CD14-positive monocyte (primary cell): ENCODE data around the gene CCNO. TPM values are rescaled to one million over a fixed set of nuclear protein-coding genes. Genes with fewer than 3 reads are reported as not detected.

Experiments used
- DNase-seq, 3 donors: peaks; one replicate each; pipeline ENCODE4 v3.0.0-alpha.2; 2011 to 2022
- H2AFZ ChIP-seq: 2 replicates; pipeline ENCODE4 v1.6.0; 2012; ENCODE audit warnings: mild to moderate bottlenecking, low read depth, low read length, inconsistent platforms; ENCODE audit not compliant: insufficient read depth, poor library complexity, severe bottlenecking
- H3K27ac ChIP-seq, 2 donors: 1 replicate in 1 of 2; 2 replicates in 1 of 2; pipeline ENCODE4 v1.5.1; 2012 to 2013; ENCODE audit warnings: low read length in 2 of 2, control low read depth in 1 of 2, inconsistent platforms in 1 of 2, low read depth in 1 of 2, mild to moderate bottlenecking in 1 of 2
- H3K27me3 ChIP-seq, 2 donors: one replicate each; pipeline versions ENCODE4 v1.6.0 to v1.6.1; 2011 to 2013; ENCODE audit warnings: low read length in 2 of 2; ENCODE audit not compliant: control insufficient read depth in 2 of 2, insufficient read depth in 2 of 2
- H3K36me3 ChIP-seq, 2 donors: replicated peaks in 1 of 2; 1 replicate in 1 of 2; 2 replicates in 1 of 2; pipeline versions ENCODE4 v1.5.1 to v1.6.1; 2012 to 2013; ENCODE audit warnings: low read length in 2 of 2, control low read depth in 1 of 2, inconsistent platforms in 1 of 2, mild to moderate bottlenecking in 1 of 2; ENCODE audit not compliant: insufficient read depth in 2 of 2, control insufficient read depth in 1 of 2
- H3K4me1 ChIP-seq, 2 donors: 1 replicate in 1 of 2; 2 replicates in 1 of 2; pipeline versions ENCODE4 v1.5.1 to v1.6.1; 2012 to 2013; ENCODE audit warnings: low read length in 2 of 2, control low read depth in 1 of 2, inconsistent platforms in 1 of 2, mild to moderate bottlenecking in 1 of 2, moderate library complexity in 1 of 2; ENCODE audit not compliant: insufficient read depth in 2 of 2, control insufficient read depth in 1 of 2
- H3K4me2 ChIP-seq: replicated peaks from 2 replicates; pipeline ENCODE3; 2012; ENCODE audit warnings: low read length, moderate library complexity, mild to moderate bottlenecking; ENCODE audit not compliant: poor library complexity, severe bottlenecking; ENCODE audit errors: extremely low read depth
- H3K4me3 ChIP-seq, 3 experiments: fragments of 200-600 bp in 1 of 3; sonication (generic) in 1 of 3; replicated peaks in 1 of 3; 1 replicate in 2 of 3; 2 replicates in 1 of 3; pipeline ENCODE4 v1.5.1; 2011 to 2013; ENCODE audit warnings: low read length in 3 of 3, mild to moderate bottlenecking in 3 of 3, control low read depth in 2 of 3, low read depth in 2 of 3, inconsistent platforms in 1 of 3, moderate library complexity in 1 of 3
- H3K79me2 ChIP-seq: 2 replicates; pipeline ENCODE4 v1.6.0; 2012; ENCODE audit warnings: mild to moderate bottlenecking, control low read depth, inconsistent platforms, low read length, moderate library complexity; ENCODE audit not compliant: insufficient read depth
- H3K9ac ChIP-seq: 2 replicates; pipeline ENCODE4 v1.6.0; 2017; ENCODE audit warnings: low read length, mild to moderate bottlenecking; ENCODE audit not compliant: insufficient read depth, poor library complexity, severe bottlenecking
- H3K9me3 ChIP-seq, 2 donors: replicated peaks in 1 of 2; 1 replicate in 1 of 2; 2 replicates in 1 of 2; pipeline versions ENCODE4 v1.5.1 to v1.6.1; 2012 to 2013; ENCODE audit warnings: low read length in 2 of 2, control low read depth in 1 of 2; ENCODE audit not compliant: control insufficient read depth in 1 of 2, insufficient read depth in 1 of 2
- H4K20me1 ChIP-seq: 2 replicates; pipeline ENCODE4 v1.6.0; 2012; ENCODE audit warnings: mild to moderate bottlenecking, low read length, control low read depth, moderate library complexity; ENCODE audit not compliant: insufficient read depth
- H3K27ac Mint-ChIP-seq, 7 donors: one replicate each; pipeline ENCODE4 v1.8.0; 2020; ENCODE audit warnings: mild to moderate bottlenecking in 7 of 7, mixed read lengths in 7 of 7, moderate library complexity in 6 of 7, inconsistent platforms in 2 of 7
- H3K27me3 Mint-ChIP-seq, 3 donors: one replicate each; pipeline ENCODE4 v1.8.0; 2021 to 2022; ENCODE audit warnings: low read depth in 3 of 3, mild to moderate bottlenecking in 3 of 3, mixed read lengths in 3 of 3, moderate library complexity in 3 of 3, inconsistent platforms in 1 of 3
- H3K36me3 Mint-ChIP-seq, 2 donors: one replicate each; pipeline ENCODE4 v1.8.0; 2020; ENCODE audit warnings: mixed read lengths in 2 of 2, inconsistent platforms in 1 of 2, mild to moderate bottlenecking in 1 of 2
- H3K4me1 Mint-ChIP-seq: one replicate; pipeline ENCODE4 v1.8.0; 2020; ENCODE audit warnings: mild to moderate bottlenecking, mixed read lengths
- H3K4me3 Mint-ChIP-seq, 2 donors: one replicate each; pipeline ENCODE4 v1.8.0; 2020; ENCODE audit warnings: mild to moderate bottlenecking in 2 of 2, mixed read lengths in 2 of 2, moderate library complexity in 1 of 2
- H3K9me3 Mint-ChIP-seq, 7 donors: one replicate each; pipeline ENCODE4 v1.8.0; 2020 to 2022; ENCODE audit warnings: mixed read lengths in 7 of 7, mild to moderate bottlenecking in 6 of 7, moderate library complexity in 6 of 7, inconsistent platforms in 2 of 7
- CTCF ChIP-seq: fragments of 200-600 bp; IDR thresholded peaks from one replicate; pipeline ENCODE4 v1.8.0; 2022; ENCODE audit warnings: antibody characterized with exemption, mild to moderate bottlenecking
- WGBS: methylation state at CpG from one replicate; pipeline ENCODE4 v1.1.5; 2013; ENCODE audit warnings: missing lambda C conversion rate; ENCODE audit not compliant: insufficient coverage; 5-methylcytosine and 5-hydroxymethylcytosine counted together
- intact Hi-C, 2 donors: fragments of 100-400 bp; cut with micrococcal nuclease; formaldehyde crosslinking; loops; one replicate each; pipeline versions ENCODE4 v1.15.0 to v1.15.1; 2023
- polyA plus RNA-seq, 3 donors: library from polyadenylated mRNA; depleted of rRNA in 1 of 3; unstranded in 2 of 3; stranded (reverse) in 1 of 3; fragments of 300-500 nt in 2 of 3; fragments of >200 nt in 1 of 3; fragmentation: Illumina TruSeq in 2 of 3; gene quantifications; 1 replicate in 2 of 3; 2 replicates in 1 of 3; pipeline ENCODE4 v1.2.3, GENCODE V29; 2012 to 2021

CCNO gene
- polyA plus RNA-seq, 3 donors = 0.05 TPM; not detected in 2

- Histone ChIP-seq H4K20me1 (no peaks in the 10 kb centered on the region), H3K9ac (no peak overlapping the region), H3K27me3 (peaks cover 14 to 45% of the 10 kb centered on the region in 2 donors), H3K4me3 (no peak overlapping the region), H2AFZ (no peak overlapping the region), H3K9me3 (no peaks in the 10 kb centered on the region), H3K36me3 (no peaks in the 10 kb centered on the region), H3K79me2 (no peaks in the 10 kb centered on the region), H3K4me1 (no peaks in the 10 kb centered on the region), H3K27ac (no peak overlapping the region), H3K4me2 (no peak overlapping the region)
- Mint-ChIP-seq H3K9me3 (peaks cover 0 to 4% (median 2%) of the 10 kb centered on the region in 7 donors), H3K27me3 (peaks cover 29 to 56% (median 41%) of the 10 kb centered on the region in 3 donors), H3K4me3 (no peak overlapping the region), H3K36me3 (peaks cover 0 to 2% of the 10 kb centered on the region in 2 donors), H3K27ac (no peak overlapping the region), H3K4me1 (no peaks in the 10 kb centered on the region)
- TF ChIP-seq CTCF = no peak
- WGBS = 82% methylated on average over 2 of the region's 4 CpGs
- DNase-seq = no peak
- intact Hi-C loops = no loop called here
Observed at GRCh38 chr5:55241746-55242145, 8.3 kb upstream of the CCNO start.

GRCh38 chr5:55236800-55237199, 3.4 kb upstream of the CCNO start:
- Histone ChIP-seq H4K20me1 (no peaks in the 10 kb centered on the region), H3K4me1 (peaks cover 22 to 27% of the 10 kb centered on the region in 2 donors), H3K36me3 (no peaks in the 10 kb centered on the region), H3K4me2 (no peak overlapping the region), H2AFZ (no peak overlapping the region), H3K9me3 (peaks cover 5 to 11% of the 10 kb centered on the region in 2 donors), H3K27ac (no peak overlapping the region), H3K4me3 (no peak overlapping the region), H3K79me2 (no peaks in the 10 kb centered on the region), H3K9ac (no peak overlapping the region), H3K27me3 (peaks cover 44 to 91% of the 10 kb centered on the region in 2 donors)
- Mint-ChIP-seq H3K9me3 (peaks cover 0 to 23% (median 10%) of the 10 kb centered on the region in 7 donors), H3K36me3 (peaks cover 4 to 8% of the 10 kb centered on the region in 2 donors), H3K27me3 (peaks cover 74 to 88% (median 79%) of the 10 kb centered on the region in 3 donors), H3K4me3 (peak overlapping the region in 1 of 2 donors; percentile 63), H3K4me1 (peaks cover 17% of the 10 kb centered on the region), H3K27ac (no peak overlapping the region)
- WGBS = 84% methylated on average over 10 of the region's 10 CpGs
- no peak for TF ChIP-seq CTCF
- intact Hi-C loops = no loop called here
- no peak for DNase-seq
